Measurements from ENCODE around the gene SHROOM1.
"Not testable (repeated sequence)": the region's sequence is repeated elsewhere in the genome, so short reads cannot be mapped to it uniquely, and the experiment has no call there.

SHROOM1 gene, protein sequence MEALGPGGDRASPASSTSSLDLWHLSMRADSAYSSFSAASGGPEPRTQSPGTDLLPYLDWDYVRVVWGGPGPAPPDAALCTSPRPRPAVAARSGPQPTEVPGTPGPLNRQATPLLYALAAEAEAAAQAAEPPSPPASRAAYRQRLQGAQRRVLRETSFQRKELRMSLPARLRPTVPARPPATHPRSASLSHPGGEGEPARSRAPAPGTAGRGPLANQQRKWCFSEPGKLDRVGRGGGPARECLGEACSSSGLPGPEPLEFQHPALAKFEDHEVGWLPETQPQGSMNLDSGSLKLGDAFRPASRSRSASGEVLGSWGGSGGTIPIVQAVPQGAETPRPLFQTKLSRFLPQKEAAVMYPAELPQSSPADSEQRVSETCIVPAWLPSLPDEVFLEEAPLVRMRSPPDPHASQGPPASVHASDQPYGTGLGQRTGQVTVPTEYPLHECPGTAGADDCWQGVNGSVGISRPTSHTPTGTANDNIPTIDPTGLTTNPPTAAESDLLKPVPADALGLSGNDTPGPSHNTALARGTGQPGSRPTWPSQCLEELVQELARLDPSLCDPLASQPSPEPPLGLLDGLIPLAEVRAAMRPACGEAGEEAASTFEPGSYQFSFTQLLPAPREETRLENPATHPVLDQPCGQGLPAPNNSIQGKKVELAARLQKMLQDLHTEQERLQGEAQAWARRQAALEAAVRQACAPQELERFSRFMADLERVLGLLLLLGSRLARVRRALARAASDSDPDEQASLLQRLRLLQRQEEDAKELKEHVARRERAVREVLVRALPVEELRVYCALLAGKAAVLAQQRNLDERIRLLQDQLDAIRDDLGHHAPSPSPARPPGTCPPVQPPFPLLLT

DNA sequence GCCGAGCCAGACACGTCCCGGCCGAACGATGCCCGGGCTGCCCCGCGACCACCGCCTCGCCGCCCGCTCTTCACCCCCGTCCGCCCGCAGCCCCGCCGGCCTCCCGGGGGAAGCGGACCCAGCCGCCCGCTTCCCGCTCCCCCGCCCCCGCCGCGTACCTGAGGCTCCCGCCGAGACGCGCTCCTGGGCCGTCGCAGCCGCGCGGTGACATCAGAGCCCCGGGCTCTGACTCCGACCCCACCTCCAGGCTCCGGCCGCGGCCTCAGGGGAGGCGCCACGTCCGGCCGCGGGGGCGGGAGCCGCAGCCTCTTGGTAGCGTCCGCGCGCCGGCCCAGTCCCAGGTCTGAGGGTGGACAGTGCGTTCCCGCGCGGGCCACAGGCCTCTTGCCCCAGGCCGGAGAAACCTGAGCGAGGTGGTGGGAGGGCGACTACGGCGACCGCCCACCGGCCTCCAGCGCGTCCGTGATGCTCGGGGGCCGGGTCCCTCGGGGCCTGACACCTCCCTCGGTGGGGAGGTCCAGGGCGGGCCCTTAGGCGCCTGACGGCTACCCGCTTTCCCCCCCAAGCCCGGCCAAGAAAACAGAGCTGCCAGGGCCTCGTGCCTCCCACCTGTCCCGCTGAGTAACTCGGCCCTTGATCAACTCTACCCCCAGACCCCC is at the start of gene SHROOM1:
Gene SHROOM1 (minus strand): TSS at position 212 of the 659 bp plus-strand sequence. CDS start 4,507 bp downstream, outside the sequence.
- DNase-seq (ENCODE audit: low spot score), result peak; percentile 73

DNA sequence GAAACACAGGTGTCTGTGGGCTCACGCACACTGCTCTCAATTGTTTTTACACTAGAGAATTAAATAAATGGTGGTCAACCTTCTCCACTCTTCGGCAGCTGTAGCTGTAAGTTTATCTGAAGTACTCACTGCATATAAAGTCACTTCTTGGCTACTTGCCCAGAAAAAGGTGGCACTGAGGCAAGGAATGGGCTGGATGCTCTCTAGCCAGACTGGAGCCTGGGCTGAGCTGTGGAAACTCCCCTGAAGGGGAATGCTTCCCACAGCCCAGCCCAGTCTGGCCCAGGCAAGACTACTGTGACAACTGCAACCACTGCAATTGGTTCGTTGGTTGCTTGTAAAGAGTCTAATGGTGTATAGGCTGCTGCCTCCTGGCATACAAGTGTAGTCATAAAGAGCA is 47.5 kb upstream of the SHROOM1 start:
- DNase-seq (ENCODE audit: low spot score), result no peak

DNA sequence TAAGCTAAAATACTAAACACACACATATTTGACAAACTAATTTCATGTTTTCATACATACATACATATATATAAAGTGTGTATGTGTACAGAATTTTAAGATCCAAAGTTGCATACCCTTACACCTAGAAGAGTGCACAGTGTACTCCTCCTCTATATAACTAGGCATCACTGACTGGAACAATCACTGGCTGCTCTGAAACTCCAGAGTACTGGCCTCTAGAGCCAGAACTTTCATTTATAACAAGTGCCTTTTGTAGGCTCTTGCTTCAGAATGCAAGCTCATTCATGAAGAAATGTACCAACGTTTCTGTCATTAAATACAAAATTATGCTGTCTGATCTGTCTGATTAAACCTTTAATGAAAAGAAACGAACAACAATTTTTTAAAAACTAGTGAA is 47.0 kb upstream of the SHROOM1 start:
- no peak for DNase-seq (ENCODE audit: low spot score)

DNA sequence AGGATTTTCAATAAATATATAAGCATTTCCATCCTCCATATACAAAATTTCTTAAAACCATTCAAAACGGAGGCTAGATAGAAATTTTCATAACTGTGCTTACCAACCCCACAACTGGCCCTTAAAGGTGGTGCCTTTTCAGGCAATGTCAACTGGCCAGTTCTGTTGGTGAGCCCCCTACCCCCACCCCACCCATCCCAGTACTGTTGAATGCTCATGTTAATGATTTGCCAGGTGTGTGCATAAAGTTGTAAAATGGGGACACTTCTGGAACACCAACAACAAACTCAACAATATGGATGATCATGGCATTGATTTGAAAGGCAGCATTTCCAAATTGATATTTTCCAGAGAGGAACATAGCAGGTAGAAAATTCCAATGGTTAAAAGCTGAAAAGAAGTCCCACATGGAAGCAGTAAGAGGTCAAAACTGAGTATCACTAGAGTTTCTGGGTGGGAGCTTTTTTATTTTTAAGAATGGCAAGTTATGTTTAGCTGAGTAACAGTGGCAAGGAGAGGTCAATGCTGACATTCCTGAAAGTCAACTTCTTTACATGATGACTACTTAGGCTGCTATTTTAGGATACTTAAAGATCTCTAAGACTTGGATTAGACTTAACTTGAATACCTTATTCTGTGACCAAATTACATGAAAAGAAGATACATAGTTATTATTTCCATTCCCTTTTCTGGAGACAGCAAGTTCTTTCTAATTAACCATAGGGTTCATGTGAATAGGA is 45.7 kb upstream of the SHROOM1 start:
- no peak for DNase-seq (ENCODE audit: low spot score)

DNA sequence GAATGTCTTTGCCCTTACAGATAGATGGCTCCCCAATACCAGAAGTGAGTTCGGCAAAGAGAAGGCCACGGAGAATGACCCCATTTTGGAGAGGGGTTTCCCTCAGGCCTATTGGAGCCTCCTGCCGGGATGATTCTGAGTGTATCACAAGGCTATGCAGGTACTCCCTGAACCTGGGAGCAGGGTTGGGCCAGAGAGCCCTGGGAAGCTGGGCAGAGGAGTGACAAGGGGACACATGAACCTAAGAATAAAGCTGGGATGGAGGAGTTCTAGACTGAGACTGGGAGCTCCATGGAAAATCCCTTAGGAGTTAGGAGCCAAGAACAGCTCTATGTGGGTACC is 43.5 kb upstream of the SHROOM1 start:
- DNase-seq (ENCODE audit: low spot score), result no peak

DNA sequence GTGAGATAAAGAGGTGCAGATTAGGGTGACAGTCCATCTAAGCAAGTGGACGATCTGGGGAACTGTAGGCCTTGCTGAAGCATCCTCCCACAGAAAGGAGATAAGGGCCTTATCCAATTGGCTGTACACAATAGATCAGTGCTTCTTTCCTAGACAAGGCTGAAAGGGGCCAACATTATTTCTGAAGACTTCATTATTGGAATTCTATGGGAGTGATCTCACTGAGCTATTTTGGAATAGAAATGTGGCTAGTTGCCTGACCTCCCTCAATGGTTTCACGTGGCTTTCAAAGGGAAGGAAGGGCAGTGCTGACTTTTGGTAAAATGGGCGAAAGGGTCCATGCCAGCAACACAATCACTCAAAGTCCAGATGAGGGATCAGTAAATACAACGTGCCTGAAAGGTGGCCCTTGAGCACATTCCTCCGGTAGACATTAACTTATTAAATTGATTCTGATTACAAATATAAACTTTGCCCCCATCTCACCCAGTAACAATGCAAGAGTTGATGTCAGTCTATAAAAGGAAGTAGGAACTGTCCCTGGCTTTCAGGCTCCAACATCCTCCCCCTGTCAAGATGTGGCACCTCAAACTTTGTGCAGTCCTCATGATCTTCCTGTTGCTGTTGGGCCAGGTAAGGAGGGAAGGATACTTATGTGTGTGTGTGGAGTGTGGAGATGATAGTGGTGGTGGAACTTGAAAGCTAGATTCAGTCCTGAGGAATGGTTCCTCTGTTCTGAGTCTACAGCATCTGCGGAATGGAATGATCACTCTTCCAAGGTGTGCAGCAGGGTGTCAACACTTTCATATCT is 42.9 kb upstream of the SHROOM1 start, which contains the start of gene LEAP2:
Gene LEAP2 (plus strand): TSS at position 550 of the 811 bp plus-strand sequence. CDS start 27 bp downstream, at position 577.
- DNase-seq (ENCODE audit: low spot score), result no peak

DNA sequence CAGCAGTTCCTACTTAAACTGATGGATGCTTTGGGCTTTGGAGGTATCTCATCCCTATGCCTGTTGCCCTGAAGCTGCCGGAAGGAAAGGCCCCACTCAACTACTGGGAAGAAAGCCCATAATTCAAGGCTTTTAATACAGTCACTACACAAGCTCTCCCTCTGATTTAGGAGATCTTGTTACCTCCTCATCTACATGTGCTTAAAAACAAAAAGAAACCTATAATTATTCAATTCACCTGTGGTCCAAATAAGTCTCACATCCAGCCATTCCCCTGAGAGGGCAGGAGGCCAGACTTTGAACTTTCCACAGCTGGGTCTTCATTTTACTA is 42.3 kb upstream of the SHROOM1 start:
- no peak for DNase-seq (ENCODE audit: low spot score)

GRCh38 chr5:132871459-132872284 is 41.2 kb upstream of the SHROOM1 start:
- no peak for DNase-seq (ENCODE audit: low spot score)

GRCh38 chr5:132870801-132871200 is 40.4 kb upstream of the SHROOM1 start:
- no peak for DNase-seq (ENCODE audit: low spot score)

GRCh38 chr5:132868754-132869153 is 38.3 kb upstream of the SHROOM1 start:
- DNase-seq (ENCODE audit: low spot score), result no peak

GRCh38 chr5:132867046-132867451 is 36.6 kb upstream of the SHROOM1 start:
- DNase-seq (ENCODE audit: low spot score), result no peak

- DNase-seq (ENCODE audit: low spot score), result peak; percentile 97
Observed at GRCh38 chr5:132866342-132867045, 36.0 kb upstream of the SHROOM1 start, which contains the start of the genes GDF9 and UQCRQ. GDF9 (minus strand) TSS chr5:132866469; CDS start chr5:132864533, 1,936 bp downstream. UQCRQ (plus strand) TSS chr5:132866642; CDS start chr5:132866882, 240 bp downstream.

- no peak for DNase-seq (ENCODE audit: low spot score)
Observed at GRCh38 chr5:132865668-132866341, 35.4 kb upstream of the SHROOM1 start.

DNA sequence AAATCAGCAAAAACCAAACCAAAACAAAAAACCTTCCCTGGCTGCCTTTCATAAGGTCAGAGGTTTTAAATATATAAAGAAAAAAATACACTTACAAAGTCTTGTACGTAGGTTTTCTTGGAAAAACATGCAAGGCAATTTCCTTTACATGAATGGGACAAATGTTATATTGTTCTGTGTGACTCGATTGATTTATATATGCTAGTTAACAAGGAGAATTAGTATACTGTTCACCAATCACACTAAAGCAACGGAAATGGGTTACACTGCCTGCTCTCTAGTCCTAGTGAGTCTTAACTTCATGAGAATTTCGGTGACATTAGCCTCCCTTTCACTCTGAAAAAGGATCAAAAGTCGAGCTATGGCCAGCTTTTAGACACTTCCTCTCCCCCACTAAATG is 30.3 kb upstream of the SHROOM1 start:
- no peak for DNase-seq (ENCODE audit: low spot score)

DNA sequence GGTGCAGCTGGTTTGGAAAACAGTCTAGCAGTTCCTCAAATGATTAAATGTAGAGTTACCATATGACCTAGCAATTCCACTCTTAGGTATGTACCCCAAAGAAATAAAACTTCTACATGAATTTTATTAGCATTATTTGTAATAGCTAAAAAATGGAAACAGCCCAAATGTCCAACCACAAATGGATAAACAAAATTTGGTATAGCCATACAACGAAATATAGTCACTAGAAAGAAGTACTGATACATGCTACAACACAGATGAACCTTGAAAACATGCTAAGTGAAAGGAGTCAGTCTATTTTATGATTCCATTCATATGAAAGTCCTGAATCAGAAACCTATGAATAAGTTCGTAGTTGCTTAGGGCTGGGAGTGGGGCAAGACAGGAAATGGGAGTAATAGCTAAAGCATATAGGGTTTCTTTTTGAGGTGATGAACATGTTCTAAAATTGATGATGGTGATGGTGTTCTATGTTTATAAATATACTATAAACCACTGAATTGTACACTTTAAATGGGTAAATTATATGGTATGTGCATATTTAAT is 29.5 kb upstream of the SHROOM1 start:
- DNase-seq (ENCODE audit: low spot score), result no peak

DNA sequence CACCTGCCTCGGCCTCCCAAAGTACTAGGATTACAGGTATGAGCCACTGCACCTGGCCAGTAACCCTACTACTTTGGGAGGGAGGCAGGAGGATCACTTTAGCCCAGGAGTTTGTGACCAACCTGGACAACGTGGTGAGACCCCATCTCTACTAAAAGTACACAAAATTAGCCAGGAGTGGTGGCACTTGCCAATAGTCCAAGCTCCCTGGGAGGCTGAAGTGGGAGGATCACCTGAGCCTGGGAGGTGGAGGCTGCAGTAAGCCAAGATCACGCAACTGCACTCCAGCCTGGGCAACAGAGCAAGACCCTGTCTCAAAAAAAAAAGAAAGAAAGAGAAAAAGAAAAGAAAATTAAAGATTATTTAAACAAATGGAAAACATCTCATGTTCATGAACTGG is 25.6 kb upstream of the SHROOM1 start:
- DNase-seq (ENCODE audit: low spot score), result no peak

DNA sequence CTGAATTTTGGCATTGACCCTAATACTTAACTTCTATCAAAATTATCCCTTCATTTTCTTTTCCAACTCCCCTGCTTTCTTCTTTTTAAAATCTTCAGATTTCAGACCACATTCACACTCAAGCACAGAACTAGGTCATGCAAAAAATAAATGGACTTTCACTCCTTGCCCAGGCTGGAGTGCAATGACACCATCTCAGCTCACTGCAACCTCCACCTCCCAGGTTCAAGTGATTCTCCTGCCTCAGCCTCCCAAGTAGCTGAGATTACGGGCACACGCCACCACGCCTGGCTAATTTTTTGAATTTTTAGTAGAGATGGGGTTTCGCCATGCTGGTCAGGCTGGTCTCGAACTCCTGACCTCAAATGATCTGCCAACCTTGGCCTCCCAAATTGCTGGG is 24.5 kb upstream of the SHROOM1 start:
- DNase-seq (ENCODE audit: low spot score), result not testable (repeated sequence)

- DNase-seq (ENCODE audit: low spot score), result no peak
Observed at GRCh38 chr5:132854301-132854700, 23.9 kb upstream of the SHROOM1 start.

All from ecto neural progenitor cell (in vitro differentiated cells).